GM19035 (cell line): ENCODE data around the gene ACAP3.

Source experiments
- ATAC-seq: cut with Tn5 transposase; IDR thresholded peaks from one replicate; pipeline ENCODE4 v1.9.1; 2021; ENCODE audit not compliant: unreplicated experiment

Gene ACAP3

DNA sequence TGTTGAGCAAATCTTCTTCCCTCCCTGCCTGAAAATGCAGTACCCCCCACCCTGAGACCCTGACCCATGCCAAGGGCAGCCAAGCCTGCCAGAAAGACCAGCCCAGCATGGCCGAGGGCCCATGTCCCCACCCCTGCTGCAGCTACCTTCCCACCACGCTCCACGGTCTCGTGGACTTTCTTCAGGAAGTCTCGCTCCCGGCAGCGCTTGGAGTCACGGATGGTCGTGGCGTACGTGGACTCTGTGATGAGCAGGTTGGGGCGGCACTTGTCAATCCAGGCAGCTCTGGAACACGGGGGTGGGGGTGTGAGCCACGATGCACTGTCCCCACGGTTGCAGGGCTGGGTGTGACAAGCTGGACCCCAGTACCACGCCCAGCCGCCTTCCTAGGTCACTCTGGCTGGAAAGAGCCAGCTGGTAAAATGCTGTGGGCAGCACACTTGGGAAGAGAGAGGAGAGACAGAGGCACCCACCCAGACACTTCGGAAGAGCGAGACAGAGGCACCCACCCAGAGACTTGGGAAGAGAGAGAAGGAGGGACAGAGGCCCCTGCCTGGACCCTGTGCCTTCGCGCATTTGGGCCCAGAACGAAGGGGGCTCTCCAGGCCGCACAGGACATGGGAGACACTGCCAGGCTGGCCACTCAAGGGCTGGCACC lies 7.1 kb upstream of the ACAP3 start:
- no peak for ATAC-seq

DNA sequence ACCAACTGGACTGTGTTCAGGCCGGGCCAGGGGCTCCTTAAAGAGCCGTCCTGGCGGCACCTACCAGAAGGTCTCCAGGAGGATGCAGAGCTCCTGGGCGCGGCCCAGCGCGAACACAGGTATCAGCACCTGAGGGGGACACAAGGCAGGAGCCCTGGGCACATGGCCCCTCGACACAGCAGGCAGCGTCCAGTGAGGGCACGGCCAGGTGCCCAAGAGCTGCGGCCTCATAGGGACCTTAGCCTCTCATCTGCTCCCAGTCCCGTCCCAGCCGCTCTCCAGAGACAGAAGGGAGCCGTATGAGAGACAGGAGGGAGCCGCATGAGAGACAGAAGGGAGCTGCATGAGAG lies 6.5 kb upstream of the ACAP3 start:
- no peak for ATAC-seq

DNA sequence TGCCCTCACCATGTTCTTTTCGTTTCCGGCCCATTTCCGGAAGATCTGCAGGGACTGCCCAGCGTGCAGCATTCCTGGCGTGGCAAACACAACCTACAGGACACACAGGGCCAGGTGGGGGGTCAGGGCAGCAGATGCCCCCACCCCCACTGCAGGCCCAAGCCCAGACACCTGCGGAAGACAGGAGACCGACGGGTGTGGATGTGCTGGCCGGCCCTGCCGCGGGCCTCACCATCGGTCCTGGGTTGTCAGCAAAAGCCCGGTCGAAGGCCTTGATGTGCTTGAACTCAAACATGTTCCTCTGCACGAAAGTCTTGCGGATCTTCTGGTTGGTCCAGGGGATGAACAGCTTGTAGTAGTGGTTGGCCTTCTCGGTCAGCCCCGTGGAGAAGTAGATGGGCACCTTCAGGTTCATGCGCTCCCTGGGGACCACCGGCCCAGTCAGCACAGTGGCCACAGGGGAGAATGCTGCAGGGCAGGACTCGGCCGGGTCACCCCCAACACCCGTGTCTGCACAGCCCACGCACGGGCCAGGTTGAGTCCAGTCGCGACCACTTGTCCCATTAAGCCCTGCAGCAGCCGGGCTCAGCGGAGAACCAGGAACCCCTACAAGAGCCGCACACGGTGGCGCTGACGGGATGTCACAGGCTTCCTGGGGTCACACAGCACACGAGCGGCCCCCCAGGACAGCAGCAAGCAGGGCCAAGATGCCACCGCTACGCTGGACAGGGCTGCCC lies 5.9 kb upstream of the ACAP3 start:
- ATAC-seq: no peak

DNA sequence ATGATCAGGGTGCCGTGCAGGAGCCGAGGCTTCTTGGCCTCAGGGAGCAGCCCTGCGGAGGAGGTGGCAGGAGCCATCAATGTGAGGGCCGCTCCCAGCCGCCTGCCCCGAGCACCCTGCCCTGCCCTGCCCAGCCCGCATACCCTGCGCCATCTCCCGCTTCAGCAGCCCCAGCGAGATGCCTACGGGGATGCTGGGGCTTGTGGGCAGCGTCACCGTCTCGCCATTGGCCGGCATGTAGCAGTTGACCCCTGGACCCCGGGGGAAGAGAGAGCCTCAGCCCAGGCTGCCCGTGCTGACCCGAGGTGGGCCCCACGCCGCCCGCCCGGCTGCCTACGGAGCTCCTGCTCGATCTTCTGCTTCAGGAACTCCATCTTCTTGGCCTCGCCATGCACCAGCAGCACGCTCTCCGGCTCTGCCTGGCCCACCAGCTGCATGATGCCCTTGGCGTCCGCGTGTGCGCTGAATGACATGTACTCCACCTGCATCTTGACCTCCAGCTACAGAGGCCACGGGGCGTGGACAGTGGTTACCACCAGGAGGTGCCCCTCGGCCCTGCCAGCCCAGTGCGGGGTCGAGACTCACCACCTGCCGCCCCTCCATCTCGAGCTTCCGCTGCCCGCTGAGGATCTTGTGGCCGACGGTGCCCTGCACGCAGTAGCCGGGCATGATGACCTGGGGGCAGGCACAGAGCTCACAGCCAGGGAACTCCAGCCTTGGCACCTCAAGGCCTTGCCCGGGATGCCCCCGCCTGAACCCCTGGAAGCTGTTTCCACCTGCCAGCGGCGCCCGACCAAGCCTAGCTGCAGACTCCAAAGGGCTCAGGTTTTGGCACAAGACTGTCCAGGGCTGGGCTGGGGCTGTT lies 5.0 kb upstream of the ACAP3 start:
- no peak for ATAC-seq

DNA sequence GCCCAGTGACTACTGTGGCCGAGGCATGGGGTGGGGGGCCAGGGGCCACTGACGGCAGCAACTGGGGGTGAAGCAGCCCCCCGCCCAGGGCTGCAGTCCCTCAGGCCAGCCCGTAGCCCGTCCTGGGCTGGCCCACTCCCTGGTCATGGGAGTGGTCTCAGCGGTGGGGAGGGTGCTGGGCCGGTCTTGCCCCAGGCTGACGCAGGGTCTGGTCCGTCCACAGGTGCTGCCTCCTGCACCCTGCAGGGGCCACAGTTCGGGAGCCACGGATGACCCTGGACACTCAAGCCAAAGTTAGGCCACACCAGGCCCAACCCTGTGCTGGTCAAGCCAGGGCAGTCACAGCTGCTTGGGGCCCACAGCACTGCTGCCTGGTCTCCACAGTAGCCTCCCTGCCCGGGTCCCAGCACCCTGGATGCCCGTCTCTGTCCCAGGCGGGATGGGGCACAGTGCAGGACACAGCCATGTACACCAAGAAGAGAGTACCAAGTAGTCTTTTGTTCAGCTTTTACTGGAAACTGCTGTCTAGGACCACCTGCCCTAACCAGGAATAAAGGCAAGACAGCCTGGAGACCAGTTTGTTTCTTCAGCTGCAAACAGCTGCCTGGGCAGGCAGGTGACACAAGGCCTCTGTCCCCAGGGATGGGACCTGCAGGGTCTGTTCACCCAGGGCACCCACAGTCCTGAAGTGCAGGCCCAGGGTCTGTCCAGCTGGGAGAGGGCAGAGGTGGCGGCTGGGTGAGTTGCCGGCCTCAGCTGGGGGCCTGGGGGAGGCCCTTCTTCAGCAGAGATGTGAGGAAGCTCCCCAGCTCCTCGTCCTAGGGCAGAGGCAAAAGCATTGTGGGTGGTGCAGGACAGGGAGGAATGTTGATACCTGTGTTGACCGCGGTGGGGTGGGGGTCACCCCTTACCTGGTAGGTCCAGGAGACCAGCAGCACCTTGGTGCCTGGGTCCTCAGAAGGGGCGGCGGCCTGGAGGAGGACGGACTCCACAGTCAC lies 3.7 kb upstream of the ACAP3 start:
- ATAC-seq: no peak

DNA sequence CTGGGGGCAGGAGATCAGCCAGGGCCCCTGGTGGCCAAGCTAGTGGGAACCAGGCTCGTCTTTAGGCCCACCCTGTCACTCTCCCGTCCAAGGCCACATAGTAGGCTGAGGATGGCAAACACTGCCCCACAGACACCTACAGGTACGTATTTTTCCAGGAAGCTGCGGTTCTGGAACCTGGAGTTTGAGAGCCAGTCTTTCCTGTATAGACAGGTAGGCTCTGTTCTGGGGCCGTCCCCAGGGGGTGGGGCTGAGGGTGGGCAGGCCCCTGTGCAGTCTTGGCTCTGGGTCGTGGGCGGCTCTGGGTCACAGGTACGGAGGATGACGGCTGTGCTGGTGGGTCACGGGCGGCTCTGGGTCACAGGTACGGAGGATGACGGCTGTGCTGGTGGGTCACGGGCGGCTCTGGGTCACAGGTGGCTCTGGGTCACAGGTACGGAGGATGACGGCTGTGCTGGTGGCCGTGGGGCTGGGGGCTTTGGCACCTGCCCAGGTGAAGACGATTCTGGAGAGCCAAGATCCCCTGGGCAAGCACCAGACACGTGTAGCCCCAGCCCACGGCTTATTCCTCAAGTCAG lies 2.8 kb upstream of the ACAP3 start:
- ATAC-seq: no peak

DNA sequence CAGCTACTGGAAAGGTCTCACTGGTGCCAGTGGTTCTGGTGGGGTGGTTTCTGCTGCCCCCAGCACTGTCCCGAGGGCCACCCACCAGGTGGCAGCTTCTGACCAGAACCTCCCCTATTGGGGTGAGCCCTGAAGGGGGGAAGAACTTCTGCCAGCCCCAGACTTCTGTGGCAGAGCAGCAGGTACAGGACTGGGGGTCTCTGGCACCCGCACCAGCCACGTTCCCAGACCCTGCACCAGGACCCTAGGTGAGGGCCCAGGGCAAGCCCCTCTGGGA lies 2.3 kb upstream of the ACAP3 start:
- no peak for ATAC-seq

DNA sequence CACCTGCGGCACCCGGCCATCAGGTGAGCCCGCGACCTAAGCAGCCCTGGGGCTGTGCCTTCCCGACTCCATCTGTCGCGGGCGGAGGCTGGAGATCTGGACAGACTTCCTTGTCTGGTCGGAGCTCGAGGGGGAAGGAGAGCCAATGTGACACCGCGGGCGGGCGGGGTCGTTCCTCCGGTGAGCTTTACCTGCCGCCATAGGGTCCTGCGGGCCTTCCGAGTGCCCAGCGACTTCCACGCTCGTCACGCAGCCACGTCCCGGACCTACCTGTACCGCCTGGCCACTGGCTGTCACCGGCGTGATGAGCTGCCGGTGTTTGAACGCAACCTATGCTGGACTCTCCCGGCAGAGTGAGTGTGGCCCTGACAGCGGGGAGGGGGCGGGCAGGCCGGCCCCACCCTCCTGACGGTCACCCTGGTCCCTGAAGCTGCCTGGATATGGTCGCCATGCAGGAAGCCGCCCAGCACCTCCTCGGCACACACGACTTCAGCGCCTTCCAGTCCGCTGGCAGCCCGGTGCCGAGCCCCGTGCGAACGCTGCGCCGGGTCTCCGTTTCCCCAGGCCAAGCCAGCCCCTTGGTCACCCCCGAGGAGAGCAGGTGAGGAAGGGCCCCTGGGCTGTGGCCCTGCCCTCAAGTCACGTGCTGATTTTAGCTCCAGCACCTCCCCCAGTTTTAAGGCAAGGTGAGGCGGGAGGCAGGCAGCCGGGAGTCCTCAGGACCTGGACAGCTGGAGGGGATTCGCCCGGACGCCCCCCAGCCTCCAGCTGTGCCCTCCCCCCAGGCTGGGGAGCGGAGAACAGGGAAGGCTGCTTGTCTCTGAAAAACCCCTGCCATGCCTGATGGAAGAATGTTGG lies 1.8 kb upstream of the ACAP3 start:
- no peak for ATAC-seq

DNA sequence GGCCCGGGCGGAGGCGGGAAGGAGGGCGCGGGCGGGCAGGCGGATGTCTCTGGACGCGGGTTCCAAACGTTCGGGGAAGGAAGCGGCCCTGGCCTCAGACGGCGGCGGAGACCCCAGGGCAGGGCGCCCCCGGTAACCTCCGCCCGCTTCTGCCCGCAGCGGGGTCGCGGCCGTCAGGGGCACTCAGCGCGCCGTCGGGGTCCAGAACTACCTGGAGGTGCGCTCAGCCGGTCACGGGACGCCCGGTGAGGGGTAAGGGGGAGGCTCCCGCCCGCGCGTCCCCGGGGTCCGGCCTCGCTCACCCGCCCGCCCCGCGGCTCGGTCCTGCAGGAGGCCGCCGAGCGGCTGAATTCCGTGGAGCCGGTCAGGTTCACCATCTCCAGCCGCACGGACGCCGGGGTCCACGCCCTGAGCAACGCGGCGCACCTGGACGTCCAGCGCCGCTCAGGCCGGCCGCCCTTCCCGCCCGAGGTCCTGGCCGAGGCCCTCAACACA lies 1.1 kb upstream of the ACAP3 start:
- ATAC-seq: no peak

DNA sequence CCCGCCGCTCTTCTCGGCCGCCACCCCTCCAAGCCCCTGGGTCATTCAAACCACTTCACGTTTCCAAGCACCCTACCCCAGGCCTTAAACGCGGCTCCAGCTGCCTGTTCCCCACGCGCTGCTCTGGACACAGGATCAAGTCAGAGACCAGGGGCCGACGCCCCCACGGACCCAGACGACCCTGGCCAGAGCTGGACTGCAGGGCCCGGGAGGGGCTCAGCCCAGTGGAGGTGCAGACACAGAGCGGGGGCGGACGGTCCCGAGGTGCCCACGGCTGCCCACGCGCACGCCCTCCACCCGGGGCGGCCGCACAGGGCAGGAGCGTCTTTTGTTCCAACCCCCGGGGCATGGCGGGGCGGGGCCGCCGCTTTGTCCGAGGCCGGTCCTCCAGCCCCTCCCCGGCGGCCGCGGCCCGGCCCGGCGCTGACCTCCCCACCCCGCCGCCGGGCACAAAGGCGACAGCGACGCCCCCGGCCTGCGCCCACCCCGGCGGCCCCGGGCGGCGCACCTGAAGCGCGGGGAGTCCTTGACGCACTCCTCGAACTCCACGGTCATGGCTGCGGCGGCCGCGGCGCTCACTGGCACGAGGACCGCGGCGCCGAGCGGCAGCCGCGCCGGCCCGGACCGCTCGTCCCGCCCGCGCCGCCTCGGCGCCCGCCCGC lies 338 bp downstream of the ACAP3 start:
- peak; percentile 8 for ATAC-seq

DNA sequence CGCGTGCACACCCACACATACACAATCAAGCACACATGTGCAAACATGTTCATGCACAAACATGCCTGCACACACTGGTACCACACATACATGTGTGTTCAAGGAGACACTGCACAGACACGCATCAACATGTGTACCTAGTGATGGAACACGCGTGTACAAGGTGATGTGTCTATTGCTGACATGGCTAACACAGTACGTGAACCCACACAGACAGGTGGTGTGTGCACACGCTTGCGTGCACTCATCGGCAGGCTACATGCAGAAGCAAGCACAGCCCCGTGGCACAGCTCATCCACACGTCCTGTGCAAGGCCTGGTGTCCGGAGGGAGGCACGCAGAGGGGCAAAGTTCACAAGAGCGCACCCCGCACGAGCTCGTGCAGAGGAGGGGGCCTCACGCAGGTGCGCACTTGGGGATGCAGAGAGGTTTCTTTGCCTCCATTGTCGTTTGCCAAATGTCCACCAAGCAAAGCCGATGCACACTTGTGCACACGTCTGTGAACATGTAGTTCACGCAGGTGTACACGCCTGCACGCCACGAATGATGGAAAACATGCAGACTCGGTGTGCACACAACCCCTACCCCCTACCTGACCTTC lies 969 bp downstream of the ACAP3 start:
- ATAC-seq: no peak

DNA sequence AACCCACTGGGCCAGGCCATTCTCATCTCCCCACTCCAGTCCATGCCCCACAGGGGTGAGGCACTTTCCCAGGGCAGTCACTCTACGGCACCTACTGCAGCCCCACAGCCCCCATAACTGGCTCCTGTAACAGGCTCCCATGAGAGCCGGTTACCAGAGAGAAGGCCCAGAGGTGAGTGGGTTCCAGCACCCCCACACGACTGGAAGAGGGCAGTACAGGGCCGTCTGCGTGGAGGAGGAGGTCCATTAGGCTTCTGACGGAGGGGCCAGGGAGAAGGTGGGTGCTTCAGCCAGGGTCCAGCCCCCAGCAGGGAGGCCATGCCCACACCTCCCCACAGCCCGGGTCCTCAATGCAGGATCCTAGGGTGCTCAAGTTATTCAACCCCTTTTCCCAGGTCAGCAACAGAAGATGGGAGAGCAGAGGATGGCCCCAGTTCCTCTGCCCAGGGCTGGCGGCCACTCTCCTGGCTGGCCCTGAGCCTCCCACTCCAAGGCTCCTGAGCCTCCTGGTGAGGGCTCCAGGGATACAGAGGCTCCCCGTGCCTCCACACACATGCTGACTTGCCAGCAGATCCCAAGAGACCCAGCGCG lies 1.6 kb downstream of the ACAP3 start:
- ATAC-seq: no peak

DNA sequence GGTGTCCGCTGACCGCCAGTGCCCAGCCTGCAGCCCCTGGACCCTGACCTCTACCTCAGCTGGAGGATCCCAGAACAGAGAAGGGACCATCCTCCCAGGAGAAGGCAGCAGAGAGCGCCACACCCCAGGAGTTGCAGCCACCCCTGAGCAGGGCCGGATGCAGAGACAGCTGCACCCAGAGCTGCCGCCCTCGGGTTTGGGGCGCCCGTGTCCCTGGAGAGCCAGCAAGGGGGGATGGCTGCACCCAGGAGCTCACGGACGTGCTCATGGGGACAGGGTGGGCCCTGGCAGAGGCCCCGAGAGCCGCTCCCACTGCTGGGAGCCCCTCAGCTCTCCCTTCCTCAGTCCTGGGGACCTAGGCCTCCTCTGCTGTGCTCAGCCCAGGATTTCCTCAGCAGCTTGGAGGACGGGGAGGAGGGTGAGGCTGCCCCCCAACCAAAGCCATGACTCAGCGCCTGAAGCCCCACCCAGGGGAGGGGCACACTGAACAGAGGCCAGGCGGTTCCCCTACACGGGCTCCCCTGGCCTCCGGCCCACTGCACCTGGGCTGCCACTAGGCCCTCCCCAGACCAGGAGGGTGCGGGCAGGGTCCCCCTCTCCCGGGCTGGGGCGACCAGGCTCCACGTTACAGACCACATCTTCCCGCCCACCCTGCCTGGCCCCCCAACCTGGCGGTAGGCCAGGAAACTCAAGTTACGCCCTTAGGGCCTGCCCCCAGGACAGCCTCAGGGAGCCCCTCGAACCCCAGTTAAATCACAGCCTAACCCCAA lies 2.2 kb downstream of the ACAP3 start:
- no peak for ATAC-seq

DNA sequence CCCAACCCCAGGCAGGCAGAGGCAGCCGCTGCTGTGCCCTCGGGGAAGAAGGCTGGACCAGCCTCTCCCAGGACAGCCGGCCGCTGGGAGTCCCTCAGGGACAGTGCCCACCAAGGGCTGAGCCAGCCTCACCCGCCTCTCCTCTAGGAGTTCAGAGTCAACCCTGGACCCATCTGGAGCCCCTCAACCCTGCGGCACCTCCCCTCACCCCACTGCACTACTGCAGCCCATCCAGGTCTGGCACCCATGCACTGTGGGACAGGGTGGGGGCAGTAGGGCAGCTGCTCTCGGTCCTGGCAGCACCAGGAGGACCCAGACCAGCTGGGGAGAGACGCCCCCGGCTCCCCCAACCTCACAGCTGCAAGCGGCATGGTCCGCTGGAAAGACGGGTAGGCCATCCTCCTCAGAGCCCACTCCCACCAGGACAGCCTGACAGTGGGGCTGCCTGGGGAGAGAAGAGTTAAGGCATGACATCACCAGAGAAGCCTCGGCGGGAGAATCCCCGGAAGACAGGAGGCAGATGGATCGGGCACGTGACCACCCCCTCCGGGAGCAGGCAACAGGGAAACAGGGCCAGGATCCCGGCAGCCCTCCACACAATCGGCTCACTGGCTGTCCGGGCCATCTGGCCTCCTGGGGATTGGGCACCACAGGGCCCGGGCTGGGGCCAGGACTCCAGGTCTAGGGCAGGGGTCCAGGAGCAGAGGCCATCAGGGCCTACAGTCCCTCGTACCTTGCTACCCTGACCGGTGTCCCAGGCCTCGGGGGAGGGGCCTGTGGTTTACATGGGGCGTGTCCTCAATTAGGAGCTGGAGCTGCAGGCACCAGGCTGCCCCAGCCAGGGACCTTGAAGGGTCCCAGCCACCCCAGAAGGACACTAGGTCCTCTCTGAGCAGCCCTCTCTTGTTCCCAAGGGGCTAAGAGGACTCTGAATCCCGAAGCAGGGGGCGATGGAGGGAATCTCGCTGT lies 3.1 kb downstream of the ACAP3 start:
- ATAC-seq: no peak

DNA sequence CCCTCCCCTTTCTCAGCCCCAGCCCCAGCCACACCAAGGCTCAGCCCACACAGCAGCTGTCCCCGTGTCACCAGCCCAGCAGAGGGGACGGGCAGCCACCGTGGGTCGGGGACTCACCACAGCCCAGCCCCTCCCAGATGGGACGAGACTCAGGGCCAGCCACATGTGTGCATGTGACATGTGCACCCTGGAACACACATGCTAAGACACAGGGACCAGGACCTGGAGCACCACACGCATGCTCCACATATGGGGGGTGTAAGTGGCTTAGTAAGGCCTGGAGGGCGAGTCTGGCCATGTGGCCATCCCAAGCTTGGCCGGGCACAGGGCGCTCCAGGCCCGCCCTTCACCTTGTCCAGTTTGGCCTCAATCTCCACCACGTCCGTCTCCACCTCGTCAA lies 4.0 kb downstream of the ACAP3 start:
- no peak for ATAC-seq

DNA sequence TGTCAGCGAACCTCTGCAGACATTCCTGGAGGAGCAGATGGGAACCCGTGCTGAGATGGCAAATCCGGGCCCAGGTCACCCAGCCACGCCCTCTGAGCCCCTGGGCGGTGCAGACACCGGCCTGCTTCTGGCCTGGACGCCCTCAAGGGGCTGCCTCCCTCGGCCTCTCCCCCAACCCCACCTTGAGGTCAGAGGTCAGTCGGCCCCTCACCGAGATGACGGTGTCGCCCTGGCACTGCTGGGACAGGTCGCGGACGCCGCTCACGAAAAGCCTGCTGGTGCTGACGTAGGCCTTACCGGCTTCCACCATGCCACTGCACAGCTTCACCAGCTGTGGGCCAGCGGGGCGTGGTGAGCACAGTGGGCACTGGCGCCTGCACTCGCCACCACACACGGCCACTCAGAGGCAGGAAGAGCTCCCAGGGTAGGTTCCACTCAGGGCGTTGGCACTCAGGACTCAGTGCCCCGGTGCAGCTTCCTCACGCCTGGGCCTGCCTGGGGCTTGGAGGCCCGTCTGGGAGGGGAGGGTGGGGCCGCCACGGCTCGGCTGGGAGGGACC lies 4.7 kb downstream of the ACAP3 start:
- ATAC-seq: no peak
